Astrocyte of the spinal cord (primary cell): Measurements from ENCODE around the gene MACROD2.

Experiments
- DNase-seq: peaks from one replicate; pipeline ENCODE4 v3.0.0; 2011; ENCODE audit warnings: low read depth, low spot score
- H3K4me3 ChIP-seq: 2 replicates; pipeline ENCODE4 v1.5.1; 2011; ENCODE audit warnings: low read depth, mild to moderate bottlenecking, low read length, moderate library complexity
- CTCF ChIP-seq: IDR thresholded peaks from 2 replicates; pipeline ENCODE4 v1.5.1; 2012; ENCODE audit warnings: low read depth, mild to moderate bottlenecking, low read length, inconsistent platforms
- in situ Hi-C: cut with HindIII; loops from 2 replicates; pipeline ENCODE4 v1.10.0; 2017; ENCODE audit warnings: low sequenced_read_pairs

Gene MACROD2

GRCh38 chr20:15166744-15167143 is 1171.4 kb downstream of the MACROD2 start:
- in situ Hi-C loops: no loop called here
- DNase-seq: no peak
- TF ChIP-seq CTCF: no peak
- H3K4me3 ChIP-seq: no peak overlapping the region

- DNase-seq: no peak
- H3K4me3 ChIP-seq: no peak overlapping the region
- no peak for TF ChIP-seq CTCF
- in situ Hi-C loops: no loop called here
Observed at GRCh38 chr20:15171016-15171415, 1175.7 kb downstream of the MACROD2 start.

GRCh38 chr20:15176929-15177328 is 1181.6 kb downstream of the MACROD2 start:
- H3K4me3 ChIP-seq: no peak overlapping the region
- no peak for TF ChIP-seq CTCF
- in situ Hi-C loops: no loop called here
- no peak for DNase-seq

GRCh38 chr20:15178581-15178980 is 1183.3 kb downstream of the MACROD2 start:
- no peak overlapping the region for H3K4me3 ChIP-seq
- TF ChIP-seq CTCF: no peak
- DNase-seq: no peak
- in situ Hi-C loops: no loop called here

- TF ChIP-seq CTCF: no peak
- DNase-seq: no peak
- H3K4me3 ChIP-seq: no peak overlapping the region
- in situ Hi-C loops: no loop called here
Observed at GRCh38 chr20:15179381-15179780, 1184.1 kb downstream of the MACROD2 start.

- in situ Hi-C loops: no loop called here
- no peak for DNase-seq
- no peak for TF ChIP-seq CTCF
- H3K4me3 ChIP-seq: no peak overlapping the region
Observed at GRCh38 chr20:15179781-15180180, 1184.5 kb downstream of the MACROD2 start.

- no peak for TF ChIP-seq CTCF
- in situ Hi-C loops: no loop called here
- no peak overlapping the region for H3K4me3 ChIP-seq
- no peak for DNase-seq
Observed at GRCh38 chr20:15185322-15185721, 1190.0 kb downstream of the MACROD2 start.
